GM23248 (cell line): Measurements from ENCODE around the gene ACER3. TPM values are rescaled to one million over a fixed set of nuclear protein-coding genes. Genes with fewer than 3 reads are reported as not detected.

Source experiments
- DNase-seq: peaks from one replicate; pipeline ENCODE4 v3.0.0-alpha.2; 2015
- H2AFZ ChIP-seq: fragments of 200-600 bp; sonication (generic); 2 replicates; pipeline ENCODE4 v1.6.1; 2016; ENCODE audit warnings: antibody characterized with exemption
- H3F3A ChIP-seq: fragments of 200-600 bp; sonication (generic); 2 replicates; pipeline ENCODE4 v1.6.1; 2016; ENCODE audit warnings: mild to moderate bottlenecking, antibody characterized with exemption, mixed run types; ENCODE audit not compliant: insufficient read depth
- H3K27ac ChIP-seq: fragments of 200-600 bp; sonication (generic); 2 replicates; pipeline ENCODE4 v1.5.1; 2016; ENCODE audit warnings: mild to moderate bottlenecking
- H3K27me3 ChIP-seq: fragments of 200-600 bp; sonication (generic); replicated peaks from 2 replicates; pipeline ENCODE4 v1.6.1; 2016; ENCODE audit warnings: mild to moderate bottlenecking; ENCODE audit not compliant: insufficient read depth
- H3K36me3 ChIP-seq: fragments of 200-600 bp; sonication (generic); 2 replicates; pipeline ENCODE4 v1.6.1; 2016; ENCODE audit warnings: low read depth, mild to moderate bottlenecking
- H3K4me1 ChIP-seq: fragments of 200-600 bp; sonication (generic); 2 replicates; pipeline ENCODE4 v1.6.1; 2016; ENCODE audit warnings: mild to moderate bottlenecking; ENCODE audit not compliant: insufficient read depth
- H3K4me2 ChIP-seq: fragments of 200-600 bp; sonication (generic); one replicate; pipeline ENCODE4 v1.6.1; 2016; ENCODE audit warnings: mild to moderate bottlenecking; ENCODE audit not compliant: unreplicated experiment
- H3K4me3 ChIP-seq: fragments of 200-600 bp; sonication (generic); 2 replicates; pipeline ENCODE4 v1.5.1; 2016; ENCODE audit warnings: mild to moderate bottlenecking
- H3K79me2 ChIP-seq: fragments of 200-600 bp; sonication (generic); 2 replicates; pipeline ENCODE4 v1.6.1; 2016; ENCODE audit warnings: mild to moderate bottlenecking; ENCODE audit not compliant: insufficient read depth
- H3K9ac ChIP-seq: fragments of 200-600 bp; sonication (generic); 2 replicates; pipeline ENCODE4 v1.6.1; 2016; ENCODE audit warnings: mild to moderate bottlenecking
- H3K9me2 ChIP-seq: fragments of 200-600 bp; sonication (generic); 2 replicates; pipeline ENCODE4 v1.6.1; 2016; ENCODE audit warnings: mixed run types, mild to moderate bottlenecking, moderate library complexity; ENCODE audit not compliant: insufficient read depth
- H3K9me3 ChIP-seq: fragments of 200-600 bp; sonication (generic); one replicate; pipeline ENCODE4 v1.6.1; 2017; ENCODE audit warnings: low read depth
- H4K20me1 ChIP-seq: fragments of 200-600 bp; sonication (generic); 2 replicates; pipeline ENCODE4 v1.6.0; 2016; ENCODE audit not compliant: insufficient read depth
- EZH2 ChIP-seq: fragments of 200-600 bp; sonication (generic); IDR thresholded peaks from 2 replicates; pipeline ENCODE4 v1.6.1; 2018; ENCODE audit warnings: antibody characterized with exemption, mild to moderate bottlenecking; ENCODE audit not compliant: insufficient read depth, poor library complexity, severe bottlenecking
- EZH2phosphoT487 ChIP-seq: fragments of 200-600 bp; sonication (generic); IDR thresholded peaks from 2 replicates; pipeline ENCODE4 v1.6.1; 2018; ENCODE audit warnings: antibody characterized with exemption, moderate library complexity, mild to moderate bottlenecking, low read depth; ENCODE audit not compliant: insufficient read depth
- WGBS, 2 experiments: methylation state at CpG; one replicate each; pipeline ENCODE4 v1.1.6; 2015 to 2017; ENCODE audit warnings: low lambda C conversion rate in 2 of 2, low coverage in 1 of 2; ENCODE audit errors: missing lambda C conversion rate in 2 of 2; 5-methylcytosine and 5-hydroxymethylcytosine counted together
- in situ Hi-C: fragments of 300-500 bp; cut with MboI; formaldehyde crosslinking; loops from 2 replicates; pipeline ENCODE4 v1.15.0; 2020
- polyA plus RNA-seq: library from polyadenylated mRNA; unstranded; fragments of >200 nt; fragmentation: Nextera tagmentation; extraction: Ambion mirVana; gene quantifications from 2 replicates; pipeline ENCODE4 v1.2.1, GENCODE V29; 2016
- total RNA-seq: library from RNA; depleted of rRNA; stranded (reverse); fragments of >200 nt; shearing (Covaris generic); gene quantifications from 2 replicates; pipeline ENCODE4 v1.2.3, GENCODE V29; 2014

ACER3 gene
- total and polyA plus RNA-seq, 2 experiments from 2014 or later: 9.1 to 10.2 TPM

- H3K27ac ChIP-seq: no peak overlapping the region
- no peaks in the 10 kb centered on the region for H3K36me3 ChIP-seq
- no peaks in the 10 kb centered on the region for H3K79me2 ChIP-seq
- no peaks in the 10 kb centered on the region for H3K27me3 ChIP-seq
- H3F3A ChIP-seq: no peaks in the 10 kb centered on the region
- no peaks in the 10 kb centered on the region for H4K20me1 ChIP-seq
- TF ChIP-seq EZH2phosphoT487: no peak
- no peak for TF ChIP-seq EZH2
- no peak overlapping the region for H3K4me2 ChIP-seq
- H3K4me1 ChIP-seq: no peaks in the 10 kb centered on the region
- no peaks in the 10 kb centered on the region for H3K9me2 ChIP-seq
- no peak overlapping the region for H2AFZ ChIP-seq
- no peak for DNase-seq
- in situ Hi-C loops: no loop called here
- 80 to 84% methylated on average over 5 of the region's 5 CpGs for WGBS, 2 experiments
- no peaks in the 10 kb centered on the region for H3K9me3 ChIP-seq
- H3K4me3 ChIP-seq: no peak overlapping the region
- no peak overlapping the region for H3K9ac ChIP-seq
Observed at GRCh38 chr11:76902121-76903014, 41.6 kb downstream of the ACER3 start.

GRCh38 chr11:76903325-76903724, 42.6 kb downstream of the ACER3 start:
- H3K27me3 ChIP-seq: no peaks in the 10 kb centered on the region
- no peaks in the 10 kb centered on the region for H3K4me1 ChIP-seq
- H3K27ac ChIP-seq: no peak overlapping the region
- 8 to 27% methylated on average over 3 of the region's 3 CpGs for WGBS, 2 experiments
- no peaks in the 10 kb centered on the region for H3K36me3 ChIP-seq
- no peak overlapping the region for H3K9ac ChIP-seq
- no peaks in the 10 kb centered on the region for H4K20me1 ChIP-seq
- no peaks in the 10 kb centered on the region for H3F3A ChIP-seq
- no peaks in the 10 kb centered on the region for H3K79me2 ChIP-seq
- in situ Hi-C loops: no loop called here
- no peak for TF ChIP-seq EZH2
- TF ChIP-seq EZH2phosphoT487: no peak
- H3K4me3 ChIP-seq: no peak overlapping the region
- no peaks in the 10 kb centered on the region for H3K9me3 ChIP-seq
- no peak overlapping the region for H3K4me2 ChIP-seq
- H3K9me2 ChIP-seq: no peaks in the 10 kb centered on the region
- DNase-seq: no peak
- H2AFZ ChIP-seq: no peak overlapping the region

GRCh38 chr11:76910620-76911414, 50.1 kb downstream of the ACER3 start:
- H3F3A ChIP-seq: no peaks in the 10 kb centered on the region
- in situ Hi-C loops: loop anchor here (10.0 kb wide), 2 partner anchors 96 to 186 kb away; no protein-coding TSS in a partner anchor
- H3K79me2 ChIP-seq: no peaks in the 10 kb centered on the region
- H2AFZ ChIP-seq: peak overlapping the region; percentile 42
- TF ChIP-seq EZH2: no peak
- TF ChIP-seq EZH2phosphoT487: no peak
- H3K4me1 ChIP-seq: 0 out of 2 replicates have a peak, but pooled peaks cover 4% of the 10 kb centered on the region
- no peak overlapping the region for H3K4me2 ChIP-seq
- no peaks in the 10 kb centered on the region for H3K27me3 ChIP-seq
- H3K9ac ChIP-seq: no peak overlapping the region
- peak overlapping the region; percentile 25; the same call in 1 of the 2 replicates for H3K4me3 ChIP-seq
- peak; percentile 15 for DNase-seq
- 62 to 64% methylated on average over 9 of the region's 9 CpGs for WGBS, 2 experiments
- no peaks in the 10 kb centered on the region for H3K36me3 ChIP-seq
- H3K9me2 ChIP-seq: no peaks in the 10 kb centered on the region
- H4K20me1 ChIP-seq: no peaks in the 10 kb centered on the region
- H3K27ac ChIP-seq: no peak overlapping the region
- H3K9me3 ChIP-seq: no peaks in the 10 kb centered on the region

- Histone ChIP-seq H3K27me3 (no peaks in the 10 kb centered on the region), H3F3A (no peaks in the 10 kb centered on the region), H2AFZ (peak overlapping the region; percentile 42; the same call in 1 of the 2 replicates), H4K20me1 (no peaks in the 10 kb centered on the region), H3K4me1 (0 out of 2 replicates have a peak, but pooled peaks cover 4% of the 10 kb centered on the region), H3K27ac (no peak overlapping the region), H3K79me2 (no peaks in the 10 kb centered on the region), H3K36me3 (no peaks in the 10 kb centered on the region), H3K9ac (no peak overlapping the region), H3K4me2 (no peak overlapping the region), H3K4me3 (no peak overlapping the region), H3K9me2 (no peaks in the 10 kb centered on the region), H3K9me3 (no peaks in the 10 kb centered on the region)
- no peak for DNase-seq
- in situ Hi-C loops: loop anchor here (10.0 kb wide), 2 partner anchors 97 to 187 kb away; no protein-coding TSS in a partner anchor
- no peak for TF ChIP-seq EZH2phosphoT487
- TF ChIP-seq EZH2: no peak
- WGBS, 2 experiments: 32 to 39% methylated on average over 1 of the region's 1 CpG
Observed at GRCh38 chr11:76911415-76911808, 50.7 kb downstream of the ACER3 start.
